SIG-M5 treated with dmso at 0.1 percent for 504 hours (cell line): ENCODE data around the gene FAM181A.

Source experiments
- DNase-seq: peaks from one replicate; lab custom pipeline; 2025; ENCODE audit not compliant: unreplicated experiment; lab: John Stamatoyannopoulos, UW

FAM181A gene

GRCh38 chr14:93977171-93977570, 50.0 kb downstream of the FAM181A start:
- DNase-seq = no peak

- no peak for DNase-seq
Observed at GRCh38 chr14:93977790-93978581, 50.8 kb downstream of the FAM181A start.

DNA sequence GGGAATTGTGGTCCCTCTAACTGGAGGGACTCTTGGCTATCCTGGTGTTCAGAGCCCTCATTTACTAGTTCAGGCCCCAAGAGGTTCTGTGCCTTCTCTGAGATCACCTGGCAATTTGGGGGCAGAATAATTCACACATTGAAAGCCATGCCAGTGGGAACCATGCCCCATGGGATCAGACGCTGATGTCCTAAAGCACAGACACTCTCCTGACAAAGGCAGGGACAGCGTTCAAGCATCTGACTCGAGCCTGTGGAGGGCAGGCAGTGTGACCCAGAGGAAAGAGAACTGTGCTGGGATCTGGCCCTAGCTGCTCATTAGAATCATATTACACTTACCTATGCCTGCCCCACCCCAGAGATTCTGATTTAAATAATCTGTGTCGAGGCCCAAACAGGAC, 51.6 kb downstream of the FAM181A start:
- no peak for DNase-seq
